Hepatocyte (in vitro differentiated cells): ENCODE measurements around the gene OOSP3. TPM values are rescaled to one million over a fixed set of nuclear protein-coding genes. Genes with fewer than 3 reads are reported as not detected.

Experiments used
- DNase-seq: peaks from one replicate; pipeline ENCODE4 v3.0.0-alpha.2; 2016; ENCODE audit warnings: low spot score
- H2AFZ ChIP-seq: fragments of 200-600 bp; sonication (generic); 2 replicates; pipeline ENCODE4 v1.6.0; 2016; ENCODE audit warnings: antibody characterized with exemption, mild to moderate bottlenecking
- H3K27ac ChIP-seq: fragments of 200-600 bp; sonication (generic); 2 replicates; pipeline ENCODE4 v1.5.1; 2016; ENCODE audit warnings: mild to moderate bottlenecking
- H3K27me3 ChIP-seq: fragments of 200-600 bp; sonication (generic); 2 replicates; pipeline ENCODE4 v1.6.1; 2016
- H3K36me3 ChIP-seq: fragments of 200-600 bp; sonication (generic); replicated peaks from 2 replicates; pipeline ENCODE4 v1.5.1; 2016; ENCODE audit warnings: low read depth; ENCODE audit not compliant: insufficient read depth
- H3K4me1 ChIP-seq: fragments of 200-600 bp; sonication (generic); 2 replicates; pipeline ENCODE4 v1.5.1; 2016; ENCODE audit warnings: mild to moderate bottlenecking, moderate library complexity; ENCODE audit not compliant: insufficient read depth
- H3K4me2 ChIP-seq: fragments of 200-600 bp; sonication (generic); 2 replicates; pipeline ENCODE4 v1.6.0; 2016
- H3K4me3 ChIP-seq: fragments of 200-600 bp; sonication (generic); 2 replicates; pipeline ENCODE4 v1.5.1; 2016; ENCODE audit warnings: mild to moderate bottlenecking
- H3K79me2 ChIP-seq: fragments of 200-600 bp; sonication (generic); 2 replicates; pipeline ENCODE4 v1.6.0; 2017; ENCODE audit warnings: mild to moderate bottlenecking
- H3K9me2 ChIP-seq: fragments of 200-600 bp; sonication (generic); replicated peaks from 2 replicates; pipeline ENCODE4 v1.6.0; 2017; ENCODE audit warnings: mild to moderate bottlenecking; ENCODE audit not compliant: insufficient read depth
- H3K9me3 ChIP-seq: fragments of 200-600 bp; sonication (generic); 2 replicates; pipeline ENCODE4 v1.5.1; 2016; ENCODE audit warnings: low read depth, mild to moderate bottlenecking
- H4K20me1 ChIP-seq: fragments of 200-600 bp; sonication (generic); 2 replicates; pipeline ENCODE4 v1.6.0; 2016; ENCODE audit warnings: mild to moderate bottlenecking; ENCODE audit not compliant: insufficient read depth, poor library complexity, severe bottlenecking
- CTCF ChIP-seq: fragments of 200-600 bp; sonication (generic); IDR thresholded peaks from 2 replicates; pipeline ENCODE4 v1.5.1; 2016; ENCODE audit warnings: antibody characterized with exemption, mild to moderate bottlenecking; ENCODE audit not compliant: poor library complexity
- EZH2 ChIP-seq: fragments of 200-600 bp; sonication (generic); IDR thresholded peaks from 2 replicates; pipeline ENCODE4 v1.6.1; 2016; ENCODE audit warnings: antibody characterized with exemption, mild to moderate bottlenecking, borderline replicate concordance
- EZH2phosphoT487 ChIP-seq: fragments of 200-600 bp; sonication (generic); IDR thresholded peaks from one replicate; pipeline ENCODE4 v1.6.1; 2018; ENCODE audit warnings: antibody characterized with exemption, mild to moderate bottlenecking, low read depth, moderate library complexity; ENCODE audit not compliant: unreplicated experiment, severe bottlenecking
- WGBS: methylation state at CpG from one replicate; pipeline ENCODE4 v1.1.6; 2016; ENCODE audit warnings: low lambda C conversion rate; ENCODE audit errors: missing lambda C conversion rate; 5-methylcytosine and 5-hydroxymethylcytosine counted together
- polyA plus RNA-seq: library from polyadenylated mRNA; unstranded; fragments of >200 nt; fragmentation: Nextera tagmentation; extraction: Ambion mirVana; gene quantifications from 2 replicates; pipeline ENCODE4 v1.2.1, GENCODE V29; 2016
- total RNA-seq: library from RNA; depleted of rRNA; stranded (reverse); fragments of >200 nt; gene quantifications from 2 replicates; pipeline ENCODE4 v1.2.3, GENCODE V29; 2014

The OOSP3 gene
- total and polyA plus RNA-seq, 2 experiments from 2014 or later = not detected

DNA sequence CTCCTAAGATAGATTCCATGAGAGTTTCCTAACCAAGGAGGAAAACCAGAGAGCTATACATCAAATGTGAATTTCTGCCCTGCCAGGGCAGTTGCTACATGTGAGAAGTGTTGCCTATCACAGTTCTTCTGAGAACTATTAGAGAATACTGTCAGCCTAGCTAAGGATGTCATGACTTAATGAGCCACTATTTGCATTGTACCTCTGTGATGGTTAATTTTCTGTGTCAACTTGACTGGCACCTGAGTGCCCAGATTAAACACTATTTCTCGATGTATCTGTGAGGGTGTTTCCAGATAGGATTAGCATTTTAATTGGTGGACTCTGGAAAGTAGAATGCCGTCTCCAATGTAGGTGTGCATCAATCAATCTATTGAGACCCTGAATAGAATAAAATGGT lies 10.6 kb upstream of the OOSP3 start:
- H3K4me2 ChIP-seq = no peak overlapping the region
- 96% methylated on average over 2 of the region's 2 CpGs for WGBS
- H4K20me1 ChIP-seq = no peaks in the 10 kb centered on the region
- no peak overlapping the region for H3K4me3 ChIP-seq
- H3K79me2 ChIP-seq = no peaks in the 10 kb centered on the region
- H3K27ac ChIP-seq = no peak overlapping the region
- H2AFZ ChIP-seq = no peak overlapping the region
- no peaks in the 10 kb centered on the region for H3K9me2 ChIP-seq
- no peaks in the 10 kb centered on the region for H3K4me1 ChIP-seq
- TF ChIP-seq CTCF (no peak), EZH2 (no peak), EZH2phosphoT487 (no peak)
- H3K27me3 ChIP-seq = no peaks in the 10 kb centered on the region
- H3K36me3 ChIP-seq = no peaks in the 10 kb centered on the region
- DNase-seq = no peak
- H3K9me3 ChIP-seq = no peaks in the 10 kb centered on the region

DNA sequence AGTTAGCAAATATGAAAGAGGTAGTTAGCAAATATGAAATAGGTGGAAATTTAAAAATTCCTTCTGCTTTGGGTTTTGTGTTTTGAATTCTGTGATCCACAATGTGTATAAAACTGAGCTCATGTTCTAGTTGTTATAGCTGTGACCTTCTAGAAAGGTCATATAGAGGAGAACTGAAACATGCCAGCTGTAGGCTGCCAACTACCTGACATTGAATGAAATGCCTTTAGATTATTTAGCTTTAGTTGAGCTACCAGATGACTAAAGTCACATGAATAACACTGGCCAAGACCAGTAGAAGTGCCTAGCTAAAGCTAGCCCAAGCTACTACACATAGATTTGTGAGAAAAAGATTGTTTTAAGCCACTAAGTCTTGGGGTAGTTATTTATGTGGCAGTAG lies 6.5 kb upstream of the OOSP3 start:
- H3K79me2 ChIP-seq = no peaks in the 10 kb centered on the region
- no peak overlapping the region for H3K27ac ChIP-seq
- no peak overlapping the region for H3K4me3 ChIP-seq
- H3K9me3 ChIP-seq = no peaks in the 10 kb centered on the region
- no peak overlapping the region for H2AFZ ChIP-seq
- H3K9me2 ChIP-seq = no peaks in the 10 kb centered on the region
- H3K4me2 ChIP-seq = no peak overlapping the region
- H4K20me1 ChIP-seq = no peaks in the 10 kb centered on the region
- H3K27me3 ChIP-seq = no peaks in the 10 kb centered on the region
- peaks cover 7% of the 10 kb centered on the region for H3K4me1 ChIP-seq
- DNase-seq = no peak
- TF ChIP-seq EZH2 (no peak), CTCF (no peak), EZH2phosphoT487 (no peak)
- H3K36me3 ChIP-seq = no peaks in the 10 kb centered on the region

DNA sequence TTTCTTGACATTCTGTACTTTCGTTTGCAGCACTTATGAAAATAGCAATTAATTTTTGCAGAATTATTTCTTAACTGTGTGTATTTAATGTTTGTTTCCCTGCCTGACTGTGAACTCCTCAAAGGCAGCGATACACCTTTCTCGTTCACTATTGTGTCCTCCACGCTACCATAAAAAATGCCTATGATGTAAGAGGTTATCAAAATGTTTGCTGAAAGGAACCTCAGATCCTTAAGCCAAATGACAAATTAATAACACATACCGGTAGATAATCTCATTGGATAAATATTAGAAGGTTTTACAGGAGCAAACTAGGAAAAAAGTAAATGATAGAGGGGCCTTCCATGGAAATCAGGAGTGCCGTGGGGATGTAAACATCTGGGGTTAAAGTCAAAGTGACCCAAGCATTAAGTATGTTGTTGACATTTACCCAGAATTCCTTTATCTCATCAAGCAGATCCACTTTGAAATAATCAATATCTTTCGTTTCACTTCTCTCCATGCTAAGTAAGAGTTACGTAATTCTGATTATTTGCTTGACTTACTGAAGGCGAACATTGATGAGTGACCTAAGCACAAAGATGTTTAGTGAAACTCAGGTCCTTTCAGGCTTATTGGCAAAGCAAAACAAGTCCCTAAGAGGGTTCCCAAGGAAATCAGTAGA lies 2.6 kb upstream of the OOSP3 start:
- no peaks in the 10 kb centered on the region for H3K79me2 ChIP-seq
- no peak for TF ChIP-seq CTCF
- TF ChIP-seq EZH2 = no peak
- no peak for TF ChIP-seq EZH2phosphoT487

DNA sequence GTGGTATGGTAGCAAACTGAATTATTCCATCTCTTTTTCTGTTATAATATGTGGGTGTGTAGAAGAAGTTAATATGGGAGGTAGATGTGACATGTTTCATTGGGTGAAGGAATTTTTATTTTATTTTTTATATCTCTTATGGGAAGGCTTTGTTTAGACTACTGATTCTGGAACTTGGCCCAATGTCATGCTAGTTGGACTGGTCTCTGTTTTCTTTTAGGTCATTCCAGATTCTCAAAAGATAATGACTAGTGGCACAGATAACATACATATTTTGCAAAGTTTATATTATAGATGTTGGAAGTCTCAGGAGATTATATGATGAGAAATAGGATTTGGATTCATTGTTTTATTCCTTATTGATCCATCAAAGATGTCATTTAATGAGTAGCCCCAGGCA lies 1.3 kb upstream of the OOSP3 start:
- no peaks in the 10 kb centered on the region for H3K9me2 ChIP-seq
- no peak overlapping the region for H3K4me3 ChIP-seq
- no peaks in the 10 kb centered on the region for H3K27me3 ChIP-seq
- H3K27ac ChIP-seq = no peak overlapping the region
- H3K4me2 ChIP-seq = no peak overlapping the region
- no peaks in the 10 kb centered on the region for H4K20me1 ChIP-seq
- no peaks in the 10 kb centered on the region for H3K36me3 ChIP-seq
- H3K9me3 ChIP-seq = no peaks in the 10 kb centered on the region
- no peaks in the 10 kb centered on the region for H3K79me2 ChIP-seq
- TF ChIP-seq EZH2 (no peak), CTCF (no peak), EZH2phosphoT487 (no peak)
- no peak for DNase-seq
- H3K4me1 ChIP-seq = peaks cover 7% of the 10 kb centered on the region
- no peak overlapping the region for H2AFZ ChIP-seq

More for the DNA sequence above, 2.6 kb upstream of the OOSP3 start:
- Histone ChIP-seq H3K9me2 (no peaks in the 10 kb centered on the region), H3K4me2 (peak overlapping the region; percentile 49), H3K36me3 (no peaks in the 10 kb centered on the region), H3K27ac (peak overlapping the region; percentile 51), H3K9me3 (no peaks in the 10 kb centered on the region), H4K20me1 (no peaks in the 10 kb centered on the region), H3K27me3 (no peaks in the 10 kb centered on the region), H3K4me1 (peaks cover 7% of the 10 kb centered on the region), H3K4me3 (no peak overlapping the region), H2AFZ (no peak overlapping the region)
- 58% methylated on average over 9 of the region's 9 CpGs for WGBS
- DNase-seq = no peak
